SU-DHL-6 (cell line): Measurements from ENCODE around the gene TIMP3.

Experiments
- H2AFZ ChIP-seq: fragments of 200-600 bp; sonication (generic); 2 replicates; pipeline ENCODE4 v1.6.1; 2014; ENCODE audit warnings: low read depth, mild to moderate bottlenecking, moderate library complexity, mixed read lengths, antibody characterized with exemption, low read length; ENCODE audit not compliant: severe bottlenecking
- H3F3A ChIP-seq: fragments of 200-600 bp; shearing (Covaris generic); 2 replicates; pipeline ENCODE4 v1.6.0; 2016; ENCODE audit warnings: antibody characterized with exemption, mild to moderate bottlenecking; ENCODE audit not compliant: insufficient read depth
- H3K27ac ChIP-seq: fragments of 200-600 bp; sonication (generic); 2 replicates; pipeline ENCODE4 v1.5.1; 2016; ENCODE audit warnings: low read depth, mild to moderate bottlenecking, low read length, moderate library complexity, mixed read lengths
- H3K27me3 ChIP-seq: fragments of 200-600 bp; sonication (generic), shearing (Covaris generic); 2 replicates; pipeline ENCODE4 v1.6.0; 2014; ENCODE audit warnings: mild to moderate bottlenecking, low read length
- H3K36me3 ChIP-seq: fragments of 200-600 bp; sonication (generic); 2 replicates; pipeline ENCODE4 v1.6.1; 2014; ENCODE audit warnings: mild to moderate bottlenecking, low read length, mixed read lengths
- H3K4me2 ChIP-seq: fragments of 300-600, 200-600 bp; shearing (Covaris generic), sonication (generic); 2 replicates; pipeline ENCODE4 v1.6.0; 2014; ENCODE audit warnings: low read length, low read depth, mild to moderate bottlenecking; ENCODE audit not compliant: poor library complexity, severe bottlenecking
- H3K4me3 ChIP-seq: fragments of 200-600 bp; sonication (generic); 2 replicates; pipeline ENCODE4 v1.5.1; 2014; ENCODE audit warnings: antibody characterized with exemption, low read length, mild to moderate bottlenecking, mixed read lengths; ENCODE audit not compliant: insufficient read depth, poor library complexity, severe bottlenecking
- H3K79me2 ChIP-seq: fragments of 200-600 bp; sonication (generic); 2 replicates; pipeline ENCODE4 v1.6.1; 2014; ENCODE audit warnings: mild to moderate bottlenecking, low read length, moderate library complexity; ENCODE audit not compliant: insufficient read depth
- H3K9ac ChIP-seq: fragments of 200-600 bp; sonication (generic); 2 replicates; pipeline ENCODE4 v1.7.0; 2014; ENCODE audit warnings: mild to moderate bottlenecking, low read length
- H3K9me2 ChIP-seq: fragments of 200-600 bp; sonication (generic); replicated peaks from 2 replicates; pipeline ENCODE4 v1.6.1; 2014; ENCODE audit warnings: low read length; ENCODE audit not compliant: insufficient read depth
- H3K9me3 ChIP-seq: fragments of 200-600 bp; sonication (generic); 2 replicates; pipeline ENCODE4 v1.6.1; 2014; ENCODE audit warnings: low read length, mixed read lengths; ENCODE audit not compliant: insufficient read depth
- H4K20me1 ChIP-seq: fragments of 200-600 bp; sonication (generic); 2 replicates; pipeline ENCODE4 v1.6.1; 2014; ENCODE audit warnings: low read depth, mild to moderate bottlenecking, antibody characterized with exemption, low read length, moderate library complexity, mixed read lengths
- CTCF ChIP-seq: fragments of 200-600 bp; sonication (generic); IDR thresholded peaks from one replicate; pipeline ENCODE4 v1.5.1; 2017; ENCODE audit warnings: antibody characterized with exemption, mild to moderate bottlenecking, low read length, moderate library complexity; ENCODE audit not compliant: insufficient read depth, poor library complexity, severe bottlenecking
- EZH2phosphoT487 ChIP-seq: fragments of 200-600 bp; sonication (generic), shearing (Covaris generic); conservative IDR thresholded peaks from 2 replicates; pipeline ENCODE4 v1.6.1; 2018; ENCODE audit warnings: mild to moderate bottlenecking, antibody characterized with exemption, low read length, moderate library complexity, mixed read lengths

The TIMP3 gene

GRCh38 chr22:32841175-32841574 lies 39.7 kb downstream of the TIMP3 start:
- no peaks in the 10 kb centered on the region for H3K36me3 ChIP-seq
- H3K9me2 ChIP-seq: no peaks in the 10 kb centered on the region
- no peaks in the 10 kb centered on the region for H3F3A ChIP-seq
- TF ChIP-seq EZH2phosphoT487: no peak
- no peak for TF ChIP-seq CTCF
- no peaks in the 10 kb centered on the region for H3K79me2 ChIP-seq
- H3K4me2 ChIP-seq: no peak overlapping the region
- H2AFZ ChIP-seq: no peak overlapping the region
- no peak overlapping the region for H3K4me3 ChIP-seq
- H3K9me3 ChIP-seq: no peaks in the 10 kb centered on the region
- H3K27me3 ChIP-seq: no peaks in the 10 kb centered on the region
- H4K20me1 ChIP-seq: no peaks in the 10 kb centered on the region
- H3K9ac ChIP-seq: no peak overlapping the region
- no peak overlapping the region for H3K27ac ChIP-seq

DNA sequence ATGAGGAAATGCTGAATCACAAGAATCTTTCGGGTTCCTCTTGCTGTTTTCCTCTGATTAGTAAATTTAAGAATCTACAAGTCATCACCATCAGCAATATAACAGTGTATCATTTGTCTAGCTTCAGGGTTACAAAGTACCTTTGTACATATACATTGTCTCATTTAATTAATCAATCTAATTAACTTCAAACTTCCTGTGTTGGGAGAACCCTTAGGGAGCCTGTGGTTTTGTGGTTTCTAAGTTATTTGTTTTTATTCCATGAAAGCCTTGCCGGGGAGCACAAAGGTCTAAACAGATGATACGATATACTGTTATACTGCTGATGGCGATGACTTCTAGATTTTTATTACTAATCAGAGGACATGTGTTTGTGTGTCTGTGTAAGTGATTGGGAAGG lies 41.0 kb downstream of the TIMP3 start:
- H3K36me3 ChIP-seq: no peaks in the 10 kb centered on the region
- no peaks in the 10 kb centered on the region for H3K79me2 ChIP-seq
- no peak overlapping the region for H3K27ac ChIP-seq
- H2AFZ ChIP-seq: no peak overlapping the region
- no peaks in the 10 kb centered on the region for H4K20me1 ChIP-seq
- no peak overlapping the region for H3K4me2 ChIP-seq
- no peak for TF ChIP-seq CTCF
- no peak for TF ChIP-seq EZH2phosphoT487
- no peaks in the 10 kb centered on the region for H3K9me3 ChIP-seq
- H3K9me2 ChIP-seq: no peaks in the 10 kb centered on the region
- no peaks in the 10 kb centered on the region for H3F3A ChIP-seq
- H3K4me3 ChIP-seq: no peak overlapping the region
- H3K9ac ChIP-seq: no peak overlapping the region
- no peaks in the 10 kb centered on the region for H3K27me3 ChIP-seq

DNA sequence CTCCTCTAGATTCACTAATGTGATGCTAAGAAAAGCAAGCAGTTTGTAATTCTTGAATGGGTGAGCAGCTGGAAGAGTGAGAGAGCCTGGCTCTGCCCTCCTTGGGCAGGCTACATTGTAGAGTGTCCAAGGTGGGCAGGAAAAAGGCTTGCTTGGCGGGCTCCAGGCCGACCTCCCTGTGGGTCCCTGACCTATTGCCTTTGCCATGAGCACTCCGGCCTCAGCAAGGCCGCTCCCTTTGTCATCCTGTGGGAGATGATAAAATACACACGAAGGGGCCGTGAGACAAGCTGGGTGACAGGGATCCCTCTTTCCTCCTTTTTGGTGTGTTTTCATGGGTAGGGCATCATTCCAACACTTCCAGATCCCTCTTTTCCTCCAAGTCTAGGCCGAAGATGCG lies 41.8 kb downstream of the TIMP3 start:
- Histone ChIP-seq H3K4me3 (no peak overlapping the region), H3K4me2 (no peak overlapping the region), H3K9ac (no peak overlapping the region), H3K9me2 (no peaks in the 10 kb centered on the region), H3K9me3 (no peaks in the 10 kb centered on the region), H2AFZ (no peak overlapping the region), H3K27ac (no peak overlapping the region), H3K79me2 (no peaks in the 10 kb centered on the region), H3K36me3 (no peaks in the 10 kb centered on the region), H3F3A (no peaks in the 10 kb centered on the region), H4K20me1 (no peaks in the 10 kb centered on the region), H3K27me3 (no peaks in the 10 kb centered on the region)
- TF ChIP-seq CTCF (no peak), EZH2phosphoT487 (no peak)

- H3K9me2 ChIP-seq: no peaks in the 10 kb centered on the region
- H3K36me3 ChIP-seq: no peaks in the 10 kb centered on the region
- TF ChIP-seq EZH2phosphoT487 (no peak), CTCF (no peak)
- H3K9me3 ChIP-seq: no peaks in the 10 kb centered on the region
- H3K4me2 ChIP-seq: no peak overlapping the region
- no peaks in the 10 kb centered on the region for H3K79me2 ChIP-seq
- no peaks in the 10 kb centered on the region for H4K20me1 ChIP-seq
- no peaks in the 10 kb centered on the region for H3K27me3 ChIP-seq
- no peak overlapping the region for H3K27ac ChIP-seq
- H2AFZ ChIP-seq: no peak overlapping the region
- no peak overlapping the region for H3K4me3 ChIP-seq
- H3K9ac ChIP-seq: no peak overlapping the region
- H3F3A ChIP-seq: no peaks in the 10 kb centered on the region
Observed at GRCh38 chr22:32844251-32844650, 42.7 kb downstream of the TIMP3 start.
